Stimulated activated CD4-positive, alpha-beta T cell treated with anti-CD3 and anti-CD28 coated beads, Interleukin-15, amount 100 ng/mL, for 48 hours (primary cell): Measurements from ENCODE around the gene IRAK2.
"Not testable (repeated sequence)": the region's sequence is repeated elsewhere in the genome, so short reads cannot be mapped to it uniquely, and the experiment has no call there.

Experiments used
- DNase-seq, 2 donors: peaks; one replicate each; pipeline ENCODE4 v3.0.0-alpha.2; 2020; ENCODE audit warnings: low read depth in 2 of 2

IRAK2 gene

GRCh38 chr3:10160925-10161324 is 3.8 kb upstream of the IRAK2 start:
- no peak for DNase-seq

GRCh38 chr3:10162185-10162584 is 2.5 kb upstream of the IRAK2 start:
- DNase-seq = no peak

GRCh38 chr3:10164201-10164545 is 546 bp upstream of the IRAK2 start:
- not testable (repeated sequence) for DNase-seq

GRCh38 chr3:10166213-10166604 is 1.5 kb downstream of the IRAK2 start:
- DNase-seq = no peak

- DNase-seq = no peak
Measured at GRCh38 chr3:10169000-10169496, 4.3 kb downstream of the IRAK2 start.

GRCh38 chr3:10170915-10171478 is 6.3 kb downstream of the IRAK2 start:
- DNase-seq = no peak

GRCh38 chr3:10173095-10173925 is 8.6 kb downstream of the IRAK2 start:
- no peak for DNase-seq

GRCh38 chr3:10173926-10174435 is 9.3 kb downstream of the IRAK2 start:
- no peak for DNase-seq

- DNase-seq = not testable (repeated sequence)
Measured at GRCh38 chr3:10175334-10175733, 10.6 kb downstream of the IRAK2 start.

GRCh38 chr3:10176150-10176549 is 11.4 kb downstream of the IRAK2 start:
- not testable (repeated sequence) for DNase-seq

GRCh38 chr3:10177737-10178136 is 13.0 kb downstream of the IRAK2 start:
- no peak for DNase-seq

- DNase-seq = no peak
Measured at GRCh38 chr3:10178892-10179291, 14.2 kb downstream of the IRAK2 start.

GRCh38 chr3:10180289-10180688 is 15.6 kb downstream of the IRAK2 start:
- no peak for DNase-seq

GRCh38 chr3:10180738-10181295 is 16.1 kb downstream of the IRAK2 start:
- no peak for DNase-seq

- DNase-seq = no peak
Measured at GRCh38 chr3:10182950-10183349, 18.2 kb downstream of the IRAK2 start.

- DNase-seq = no peak
Measured at GRCh38 chr3:10184250-10184649, 19.5 kb downstream of the IRAK2 start.

- DNase-seq = no peak
Measured at GRCh38 chr3:10185804-10186762, 21.4 kb downstream of the IRAK2 start.

GRCh38 chr3:10187290-10187876 is 22.7 kb downstream of the IRAK2 start:
- no peak for DNase-seq

- no peak for DNase-seq
Measured at GRCh38 chr3:10187944-10188343, 23.2 kb downstream of the IRAK2 start.

- no peak for DNase-seq
Measured at GRCh38 chr3:10188804-10189556, 24.3 kb downstream of the IRAK2 start.
